HG03064 (cell line): Measurements from ENCODE around the gene PDE11A.

Experiments
- ATAC-seq: cut with Tn5 transposase; IDR thresholded peaks from one replicate; pipeline ENCODE4 v1.9.1; 2021; ENCODE audit warnings: low read depth; ENCODE audit not compliant: unreplicated experiment

PDE11A gene

GRCh38 chr2:177651833-177652232 is 420.7 kb downstream of the PDE11A start:
- no peak for ATAC-seq

GRCh38 chr2:177649568-177650518 is 422.7 kb downstream of the PDE11A start:
- ATAC-seq, result no peak

GRCh38 chr2:177646791-177647190 is 425.8 kb downstream of the PDE11A start:
- no peak for ATAC-seq

DNA sequence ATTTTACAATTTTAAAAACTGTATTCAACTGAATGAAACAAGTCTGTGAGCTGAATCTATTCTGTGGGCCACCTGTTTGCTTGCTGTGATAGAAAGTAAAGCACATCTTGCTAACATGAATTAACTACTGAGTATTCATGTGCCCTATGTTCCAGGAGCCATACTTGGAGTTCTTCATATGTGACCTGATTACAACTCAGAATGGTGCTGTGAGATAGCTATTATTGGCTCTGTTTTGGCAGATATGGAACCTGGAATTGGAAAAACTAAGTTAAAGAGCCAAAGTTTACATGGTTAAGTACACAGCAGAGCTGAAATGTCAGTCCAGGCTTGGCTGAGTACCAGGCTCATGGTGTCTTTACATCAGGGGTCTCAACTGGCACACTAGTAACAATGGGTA is 426.3 kb downstream of the PDE11A start:
- no peak for ATAC-seq

DNA sequence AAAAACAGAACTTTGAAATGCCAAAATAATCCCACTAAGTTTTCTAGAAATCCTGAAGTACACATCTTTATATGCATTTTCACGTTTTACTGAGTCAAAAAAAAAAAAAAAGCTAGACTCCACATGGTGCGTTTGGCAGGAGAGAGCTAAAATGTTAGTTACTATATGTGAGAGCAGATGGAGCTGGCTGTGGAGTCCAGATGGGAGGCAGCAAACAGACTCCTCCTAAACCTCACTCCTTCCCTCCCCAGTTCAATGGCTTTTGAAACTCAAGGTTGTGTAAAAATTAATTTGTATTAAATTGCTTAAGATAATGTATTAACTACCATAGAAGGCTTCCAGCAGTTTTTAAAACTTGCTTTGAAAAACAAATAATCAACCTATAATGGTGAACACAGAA is 431.2 kb downstream of the PDE11A start:
- no peak for ATAC-seq

- ATAC-seq, result no peak
Observed at GRCh38 chr2:177640423-177640822, 432.2 kb downstream of the PDE11A start.

- ATAC-seq, result no peak
Observed at GRCh38 chr2:177639262-177639914, 433.2 kb downstream of the PDE11A start.

GRCh38 chr2:177638507-177638906 is 434.1 kb downstream of the PDE11A start:
- no peak for ATAC-seq

- no peak for ATAC-seq
Observed at GRCh38 chr2:177636672-177637071, 435.9 kb downstream of the PDE11A start.

DNA sequence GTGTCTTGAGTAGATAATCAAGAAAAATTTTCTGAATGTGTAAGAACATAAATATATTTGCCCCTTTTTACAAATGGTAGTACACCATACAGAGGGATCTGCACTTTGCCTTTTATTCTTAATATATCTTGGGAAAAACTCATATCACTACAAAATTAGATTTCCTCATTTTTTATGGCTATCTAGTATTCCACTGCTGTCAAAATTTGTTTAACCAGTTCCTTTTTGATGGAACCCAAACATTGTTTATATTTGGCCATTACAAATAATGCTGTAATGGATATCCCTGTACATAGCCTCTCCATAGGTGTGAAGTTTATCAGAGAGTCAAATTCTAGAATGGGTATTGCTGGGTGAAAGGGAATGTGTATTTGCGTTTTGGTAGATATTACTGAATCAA is 436.9 kb downstream of the PDE11A start:
- ATAC-seq, result no peak

- ATAC-seq, result no peak
Observed at GRCh38 chr2:177633910-177634294, 438.7 kb downstream of the PDE11A start.

DNA sequence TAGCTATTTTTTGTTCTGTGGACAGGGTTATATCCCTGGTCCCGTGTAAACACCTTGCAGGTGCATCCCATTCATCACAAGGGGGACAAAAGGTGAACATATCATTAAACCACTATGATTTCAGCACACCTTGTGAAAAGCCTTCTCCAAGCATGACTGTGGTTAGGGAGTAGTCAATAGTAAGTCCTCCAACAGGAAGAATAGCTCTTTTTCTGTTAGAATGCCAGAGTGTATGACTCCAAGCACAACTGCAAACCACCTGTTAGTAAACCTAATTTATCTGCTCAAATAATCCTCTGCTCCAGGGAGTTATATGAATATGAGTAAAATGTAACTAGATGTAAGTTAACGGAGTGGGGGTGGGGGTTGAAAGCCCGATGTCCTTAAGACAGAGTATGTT is 439.5 kb downstream of the PDE11A start:
- no peak for ATAC-seq

DNA sequence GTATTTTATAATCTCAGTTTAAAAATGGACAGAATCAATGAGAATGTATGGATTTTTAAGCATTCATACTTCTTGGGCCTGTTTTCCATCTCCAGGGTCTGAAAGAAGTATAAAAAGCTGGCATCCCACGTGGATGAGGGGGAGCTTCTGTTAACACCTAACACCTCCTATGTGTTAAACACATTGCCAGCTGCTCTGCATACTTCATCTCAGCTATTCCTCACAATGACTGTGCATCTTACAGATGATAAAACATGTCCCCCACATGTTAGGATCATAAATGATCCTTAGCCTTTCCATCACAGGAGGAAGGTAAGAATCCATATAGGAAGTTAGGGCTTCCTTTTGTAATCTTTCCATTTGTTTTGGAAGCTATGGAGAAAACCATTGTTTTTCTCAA is 440.9 kb downstream of the PDE11A start:
- no peak for ATAC-seq

GRCh38 chr2:177629357-177630024 is 443.1 kb downstream of the PDE11A start:
- ATAC-seq, result no peak

DNA sequence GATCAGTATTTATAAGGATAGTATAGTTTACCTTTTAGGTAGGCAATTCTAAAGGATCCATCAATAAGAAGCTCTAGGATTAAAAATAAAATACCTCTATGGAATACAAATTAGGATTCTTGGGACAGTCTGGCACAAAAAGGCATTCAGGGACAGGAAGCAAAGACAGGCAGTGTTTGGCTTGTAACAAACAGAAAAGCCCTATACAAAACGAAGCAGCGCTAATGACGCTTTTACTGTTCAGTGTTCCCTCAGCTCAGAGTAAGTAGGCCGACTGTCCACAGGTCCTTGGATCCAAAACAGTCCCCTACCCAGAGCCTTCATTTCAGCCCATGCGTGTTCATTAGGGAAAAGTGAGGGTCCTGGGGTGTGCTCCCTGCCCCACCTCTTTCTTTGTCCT is 443.7 kb downstream of the PDE11A start:
- ATAC-seq, result no peak

GRCh38 chr2:177625744-177626650 is 446.6 kb downstream of the PDE11A start:
- ATAC-seq, result no peak

GRCh38 chr2:177622521-177622920 is 450.1 kb downstream of the PDE11A start:
- no peak for ATAC-seq

GRCh38 chr2:177619986-177620385 is 452.6 kb downstream of the PDE11A start:
- no peak for ATAC-seq

DNA sequence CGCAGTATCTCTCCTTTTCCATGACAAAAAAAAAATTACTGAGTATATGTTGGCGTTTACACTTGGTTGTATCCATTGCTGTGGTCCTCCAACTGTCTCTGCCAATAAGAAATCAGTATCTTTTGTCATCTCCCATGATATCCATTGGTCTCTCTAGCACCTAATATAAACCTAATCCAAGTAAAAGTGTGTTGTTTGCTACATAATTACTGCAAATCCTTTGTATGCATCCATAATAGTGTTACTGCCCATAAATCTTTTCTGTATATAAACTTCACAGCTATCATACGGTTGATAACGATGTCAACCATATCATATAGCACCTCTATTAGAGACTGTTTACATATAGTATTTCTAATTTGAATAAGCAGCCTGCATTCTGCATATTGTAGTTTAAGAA is 453.1 kb downstream of the PDE11A start:
- ATAC-seq, result no peak
